ENCODE results near the gene LSM7.

- TF ChIP-seq CTCF (conservative IDR thresholded peaks at IDR 0.05; ENCODE audit: low read depth, low read length) = no peak
- no peak for TF ChIP-seq EZH2phosphoT487 (IDR thresholded peaks at IDR 0.05; ENCODE audit: borderline replicate concordance, low read length)
- no peak for TF ChIP-seq EZH2 (IDR thresholded peaks at IDR 0.05; ENCODE audit: low read length, unreplicated experiment)
These were observed 20.3 kb downstream of the LSM7 start, which contains the start of gene LINGO3 for GRCh38 chr19:2308114-2308556.

All from PC-3 (cell line).